SK-N-SH (cell line): Measurements from ENCODE around the gene SLC24A4.

Source experiments
- NRF1 ChIP-seq: IDR thresholded peaks from 2 replicates; pipeline ENCODE4 v1.6.1; 2012; ENCODE audit warnings: low read depth, mild to moderate bottlenecking, low read length
- POLR2AphosphoS5 ChIP-seq: IDR thresholded peaks from 2 replicates; pipeline ENCODE4 v1.6.1; 2012; ENCODE audit warnings: low read depth, low read length
- TAF1 ChIP-seq: IDR thresholded peaks from 2 replicates; pipeline ENCODE4 v1.6.1; 2012; ENCODE audit warnings: low read depth, mild to moderate bottlenecking, low read length, moderate library complexity, borderline replicate concordance
- TF ChIP-seq, protein P1 (sequence below): IDR thresholded peaks from 2 replicates; pipeline ENCODE4 v1.4.0; 2012; ENCODE audit warnings: low read depth
- TF ChIP-seq, protein P2 (sequence below): IDR thresholded peaks from 2 replicates; pipeline ENCODE4 v1.4.0; 2012; ENCODE audit warnings: low read depth, borderline replicate concordance
- TF ChIP-seq, protein P3 (sequence below): fragments of 200-600 bp; sonication (generic); IDR thresholded peaks from 2 replicates; pipeline ENCODE4 v1.6.1; 2017; ENCODE audit warnings: antibody characterized with exemption, mild to moderate bottlenecking, moderate library complexity

DNA sequence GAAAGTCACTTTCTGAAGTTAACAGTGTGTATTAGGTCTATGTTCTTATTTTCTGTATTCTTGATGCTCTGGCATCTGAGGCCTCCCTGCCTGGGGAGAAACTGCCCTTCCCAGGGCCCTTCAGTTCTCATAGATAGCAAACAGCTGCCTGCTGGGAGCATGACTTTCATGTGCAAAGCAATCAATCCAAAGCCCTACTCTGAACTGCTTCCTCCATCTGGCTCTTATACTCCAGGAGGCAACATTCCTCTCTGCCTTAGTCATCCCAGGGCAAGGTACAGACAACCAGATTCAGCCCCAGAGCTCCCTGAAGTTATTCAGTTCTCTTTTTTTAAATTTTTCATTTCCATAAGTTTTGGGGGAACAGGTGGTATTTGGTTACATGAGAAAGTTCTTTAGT, 149.0 kb downstream of the SLC24A4 start:
- TF ChIP-seq, protein P1, sequence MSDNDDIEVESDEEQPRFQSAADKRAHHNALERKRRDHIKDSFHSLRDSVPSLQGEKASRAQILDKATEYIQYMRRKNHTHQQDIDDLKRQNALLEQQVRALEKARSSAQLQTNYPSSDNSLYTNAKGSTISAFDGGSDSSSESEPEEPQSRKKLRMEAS: peak; percentile 75
- TF ChIP-seq, protein P2, sequence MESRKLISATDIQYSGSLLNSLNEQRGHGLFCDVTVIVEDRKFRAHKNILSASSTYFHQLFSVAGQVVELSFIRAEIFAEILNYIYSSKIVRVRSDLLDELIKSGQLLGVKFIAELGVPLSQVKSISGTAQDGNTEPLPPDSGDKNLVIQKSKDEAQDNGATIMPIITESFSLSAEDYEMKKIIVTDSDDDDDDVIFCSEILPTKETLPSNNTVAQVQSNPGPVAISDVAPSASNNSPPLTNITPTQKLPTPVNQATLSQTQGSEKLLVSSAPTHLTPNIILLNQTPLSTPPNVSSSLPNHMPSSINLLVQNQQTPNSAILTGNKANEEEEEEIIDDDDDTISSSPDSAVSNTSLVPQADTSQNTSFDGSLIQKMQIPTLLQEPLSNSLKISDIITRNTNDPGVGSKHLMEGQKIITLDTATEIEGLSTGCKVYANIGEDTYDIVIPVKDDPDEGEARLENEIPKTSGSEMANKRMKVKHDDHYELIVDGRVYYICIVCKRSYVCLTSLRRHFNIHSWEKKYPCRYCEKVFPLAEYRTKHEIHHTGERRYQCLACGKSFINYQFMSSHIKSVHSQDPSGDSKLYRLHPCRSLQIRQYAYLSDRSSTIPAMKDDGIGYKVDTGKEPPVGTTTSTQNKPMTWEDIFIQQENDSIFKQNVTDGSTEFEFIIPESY: no peak
- no peak for TF ChIP-seq TAF1
- TF ChIP-seq, protein P3, sequence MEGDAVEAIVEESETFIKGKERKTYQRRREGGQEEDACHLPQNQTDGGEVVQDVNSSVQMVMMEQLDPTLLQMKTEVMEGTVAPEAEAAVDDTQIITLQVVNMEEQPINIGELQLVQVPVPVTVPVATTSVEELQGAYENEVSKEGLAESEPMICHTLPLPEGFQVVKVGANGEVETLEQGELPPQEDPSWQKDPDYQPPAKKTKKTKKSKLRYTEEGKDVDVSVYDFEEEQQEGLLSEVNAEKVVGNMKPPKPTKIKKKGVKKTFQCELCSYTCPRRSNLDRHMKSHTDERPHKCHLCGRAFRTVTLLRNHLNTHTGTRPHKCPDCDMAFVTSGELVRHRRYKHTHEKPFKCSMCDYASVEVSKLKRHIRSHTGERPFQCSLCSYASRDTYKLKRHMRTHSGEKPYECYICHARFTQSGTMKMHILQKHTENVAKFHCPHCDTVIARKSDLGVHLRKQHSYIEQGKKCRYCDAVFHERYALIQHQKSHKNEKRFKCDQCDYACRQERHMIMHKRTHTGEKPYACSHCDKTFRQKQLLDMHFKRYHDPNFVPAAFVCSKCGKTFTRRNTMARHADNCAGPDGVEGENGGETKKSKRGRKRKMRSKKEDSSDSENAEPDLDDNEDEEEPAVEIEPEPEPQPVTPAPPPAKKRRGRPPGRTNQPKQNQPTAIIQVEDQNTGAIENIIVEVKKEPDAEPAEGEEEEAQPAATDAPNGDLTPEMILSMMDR: no peak
- no peak for TF ChIP-seq NRF1
- peak; percentile 65; the same call in 1 of the 2 replicates for TF ChIP-seq POLR2AphosphoS5
